ENCODE results near the gene TMEM163. TPM values are rescaled to one million over a fixed set of nuclear protein-coding genes. Genes with fewer than 3 reads are reported as not detected.

Gene TMEM163
- total RNA-seq = 4.4 and 6.0 TPM in 2 replicates

GRCh38 chr2:134718817-134719814, at the start of gene TMEM163:
TSS of gene TMEM163 (minus strand) at chr2:134719000.
- H3K4me3 Mint-ChIP-seq = peak within 1 kb of the TSS; percentile 85
- no peaks in the 10 kb centered on the region for H3K9me3 Mint-ChIP-seq
- peaks cover 21% of the 10 kb centered on the region for H3K27me3 Mint-ChIP-seq
- TF ChIP-seq, protein P1, sequence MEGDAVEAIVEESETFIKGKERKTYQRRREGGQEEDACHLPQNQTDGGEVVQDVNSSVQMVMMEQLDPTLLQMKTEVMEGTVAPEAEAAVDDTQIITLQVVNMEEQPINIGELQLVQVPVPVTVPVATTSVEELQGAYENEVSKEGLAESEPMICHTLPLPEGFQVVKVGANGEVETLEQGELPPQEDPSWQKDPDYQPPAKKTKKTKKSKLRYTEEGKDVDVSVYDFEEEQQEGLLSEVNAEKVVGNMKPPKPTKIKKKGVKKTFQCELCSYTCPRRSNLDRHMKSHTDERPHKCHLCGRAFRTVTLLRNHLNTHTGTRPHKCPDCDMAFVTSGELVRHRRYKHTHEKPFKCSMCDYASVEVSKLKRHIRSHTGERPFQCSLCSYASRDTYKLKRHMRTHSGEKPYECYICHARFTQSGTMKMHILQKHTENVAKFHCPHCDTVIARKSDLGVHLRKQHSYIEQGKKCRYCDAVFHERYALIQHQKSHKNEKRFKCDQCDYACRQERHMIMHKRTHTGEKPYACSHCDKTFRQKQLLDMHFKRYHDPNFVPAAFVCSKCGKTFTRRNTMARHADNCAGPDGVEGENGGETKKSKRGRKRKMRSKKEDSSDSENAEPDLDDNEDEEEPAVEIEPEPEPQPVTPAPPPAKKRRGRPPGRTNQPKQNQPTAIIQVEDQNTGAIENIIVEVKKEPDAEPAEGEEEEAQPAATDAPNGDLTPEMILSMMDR (IDR thresholded peaks at IDR 0.05) = no peak
- peaks cover 22% of the 10 kb centered on the region for H3K4me1 Mint-ChIP-seq
- intact Hi-C loops (cut with micrococcal nuclease) = loop anchor here (1.0 to 5.0 kb wide), 2 partner anchors 21 to 178 kb away; no protein-coding TSS in a partner anchor
- H3K36me3 Mint-ChIP-seq (ENCODE audit: low read depth) = no peaks in the 10 kb centered on the region
- ChIA-PET CTCF (no interaction called here), POLR2A (interaction anchor here (0.7 to 3.8 kb wide), 5 partner anchors 15 to 48 kb away, joined by 3 to 33 read pairs (median 3); no protein-coding TSS in a partner anchor)
- DNase-seq = peak; percentile 56
- peak within 1 kb of the TSS; percentile 32 for H3K27ac Mint-ChIP-seq
- ATAC-seq (ENCODE audit: low read depth) = peak; percentile 84

GRCh38 chr2:134766583-134766982, 47.8 kb upstream of the TMEM163 start:
- CTCF ChIA-PET = interaction anchor here (1.1 kb wide), 1 partner anchor 302 kb away, joined by 3 read pairs; no protein-coding TSS in a partner anchor
- Mint-ChIP-seq H3K9me3 (no peaks in the 10 kb centered on the region), H3K4me3 (no peak overlapping the region), H3K36me3 (ENCODE audit: low read depth) (no peaks in the 10 kb centered on the region), H3K27me3 (no peaks in the 10 kb centered on the region), H3K27ac (no peak overlapping the region), H3K4me1 (no peaks in the 10 kb centered on the region)
- intact Hi-C loops (cut with micrococcal nuclease) = no loop called here
- DNase-seq (no peak), ATAC-seq (ENCODE audit: low read depth) (no peak)
- TF ChIP-seq, protein P1 (IDR thresholded peaks at IDR 0.05) = no peak
- POLR2A ChIA-PET = no interaction called here

GRCh38 chr2:134765987-134766386, 47.2 kb upstream of the TMEM163 start:
- no peak overlapping the region for H3K4me3 Mint-ChIP-seq
- H3K27me3 Mint-ChIP-seq = no peaks in the 10 kb centered on the region
- H3K36me3 Mint-ChIP-seq (ENCODE audit: low read depth) = no peaks in the 10 kb centered on the region
- ATAC-seq (ENCODE audit: low read depth) (no peak), DNase-seq (no peak)
- TF ChIP-seq, protein P1 (IDR thresholded peaks at IDR 0.05) = no peak
- POLR2A ChIA-PET = no interaction called here
- H3K27ac Mint-ChIP-seq = no peak overlapping the region
- CTCF ChIA-PET = interaction anchor here (1.1 kb wide), 1 partner anchor 301 kb away, joined by 3 read pairs; no protein-coding TSS in a partner anchor
- no peaks in the 10 kb centered on the region for H3K4me1 Mint-ChIP-seq
- intact Hi-C loops (cut with micrococcal nuclease) = no loop called here
- H3K9me3 Mint-ChIP-seq = no peaks in the 10 kb centered on the region

- Mint-ChIP-seq H3K27me3 (no peaks in the 10 kb centered on the region), H3K27ac (no peak overlapping the region), H3K4me1 (peaks cover 5% of the 10 kb centered on the region), H3K36me3 (ENCODE audit: low read depth) (no peaks in the 10 kb centered on the region), H3K4me3 (no peak overlapping the region), H3K9me3 (no peaks in the 10 kb centered on the region)
- DNase-seq (no peak), ATAC-seq (ENCODE audit: low read depth) (no peak)
- ChIA-PET CTCF (no interaction called here), POLR2A (interaction anchor here (0.7 kb wide), 1 partner anchor 20 kb away, joined by 6 read pairs; no protein-coding TSS in a partner anchor)
- intact Hi-C loops (cut with micrococcal nuclease) = no loop called here
- TF ChIP-seq, protein P1 (IDR thresholded peaks at IDR 0.05) = no peak
Measured at GRCh38 chr2:134764164-134764563, 45.4 kb upstream of the TMEM163 start.

DNA sequence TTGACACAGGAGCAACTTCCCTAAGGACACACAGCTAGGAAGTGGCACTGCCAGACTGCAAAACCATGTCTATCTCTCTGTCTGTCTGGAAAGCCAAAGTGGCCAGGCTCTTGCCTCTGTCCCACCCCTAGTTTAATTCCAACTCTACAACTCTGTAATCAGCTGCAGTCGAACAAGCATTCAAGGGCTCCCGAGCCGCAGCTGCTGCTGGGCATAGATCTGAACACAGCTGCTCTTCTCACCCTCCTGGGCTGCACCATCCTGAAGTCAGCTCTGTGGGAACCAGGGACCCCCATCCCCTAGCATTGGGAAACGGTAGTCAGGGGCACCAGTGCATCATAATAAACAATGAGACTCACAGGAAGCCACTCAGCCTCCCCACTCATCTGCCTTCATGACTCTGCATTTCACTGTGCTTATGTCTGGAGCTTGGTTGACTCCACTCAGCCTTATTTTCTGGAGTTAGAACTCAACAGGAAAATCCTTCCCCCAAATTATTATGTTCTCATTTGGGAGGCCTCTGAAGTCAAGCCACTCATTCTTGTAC, 44.4 kb upstream of the TMEM163 start:
- ATAC-seq (ENCODE audit: low read depth) (no peak), DNase-seq (no peak)
- intact Hi-C loops (cut with micrococcal nuclease) = no loop called here
- Mint-ChIP-seq H3K4me1 (peaks cover 14% of the 10 kb centered on the region), H3K27me3 (no peaks in the 10 kb centered on the region), H3K36me3 (ENCODE audit: low read depth) (no peaks in the 10 kb centered on the region), H3K9me3 (no peaks in the 10 kb centered on the region), H3K27ac (no peak overlapping the region), H3K4me3 (no peak overlapping the region)
- TF ChIP-seq, protein P1 (IDR thresholded peaks at IDR 0.05) = no peak
- POLR2A ChIA-PET = no interaction called here
- CTCF ChIA-PET = no interaction called here

All from activated B cell treated with CpG ODN at 0.5 μM for 24 hours (primary cell).